Common myeloid progenitor, CD34-positive (primary cell): ENCODE measurements around the gene ERMARD.

Experiments used
- CTCF ChIA-PET: fragments of 350-600 bp; sonication (Branson Sonifier 250); formaldehyde crosslinking; loops from one replicate; lab custom pipeline; 2021; ENCODE audit warnings: antibody characterized with exemption; lab: Charles Lee
- POLR2A ChIA-PET: fragments of 350-600 bp; sonication (Branson Sonifier 250); formaldehyde crosslinking; loops from one replicate; lab custom pipeline; 2021; ENCODE audit warnings: antibody characterized with exemption; lab: Charles Lee
- DNase-seq, 3 donors: peaks; one replicate each; pipeline versions ENCODE4 v3.0.0 to v3.0.0-alpha.2; 2013
- H3K27ac ChIP-seq, 2 experiments: 1 replicate in 1 of 2; 2 replicates in 1 of 2; pipeline ENCODE4 v1.7.0; 2013; ENCODE audit warnings: inconsistent platforms in 2 of 2, low read length in 2 of 2, mild to moderate bottlenecking in 2 of 2, low read depth in 1 of 2, moderate library complexity in 1 of 2; ENCODE audit not compliant: severe bottlenecking in 2 of 2, insufficient read depth in 1 of 2, poor library complexity in 1 of 2
- H3K27me3 ChIP-seq, 5 experiments: replicated peaks in 2 of 5; 1 replicate in 3 of 5; 2 replicates in 2 of 5; pipeline versions ENCODE4 v1.6.1 to v1.7.0; 2013; ENCODE audit warnings: low read length in 4 of 5, mild to moderate bottlenecking in 2 of 5, moderate library complexity in 2 of 5, inconsistent platforms in 1 of 5; ENCODE audit not compliant: insufficient read depth in 5 of 5, control insufficient read depth in 4 of 5
- H3K36me3 ChIP-seq, 4 experiments: 1 replicate in 2 of 4; 2 replicates in 2 of 4; pipeline versions ENCODE4 v1.6.1 to v1.7.0; 2013; ENCODE audit warnings: low read length in 3 of 4, control low read depth in 1 of 4, mild to moderate bottlenecking in 1 of 4; ENCODE audit not compliant: control insufficient read depth in 4 of 4, insufficient read depth in 4 of 4
- H3K4me1 ChIP-seq, 4 experiments: 1 replicate in 3 of 4; 2 replicates in 1 of 4; pipeline versions ENCODE4 v1.6.1 to v1.7.1; 2013; ENCODE audit warnings: low read length in 3 of 4, mild to moderate bottlenecking in 3 of 4, control low read depth in 1 of 4, inconsistent platforms in 1 of 4, moderate library complexity in 1 of 4; ENCODE audit not compliant: control insufficient read depth in 4 of 4, insufficient read depth in 4 of 4; ENCODE audit errors: control extremely low read depth in 1 of 4
- H3K4me3 ChIP-seq, 7 experiments: 1 replicate in 4 of 7; 2 replicates in 3 of 7; pipeline versions ENCODE4 v1.5.1 to v1.7.0; 2013; ENCODE audit warnings: mild to moderate bottlenecking in 7 of 7, low read length in 6 of 7, moderate library complexity in 6 of 7, inconsistent platforms in 2 of 7, low read depth in 2 of 7, control low read depth in 1 of 7; ENCODE audit not compliant: insufficient read depth in 4 of 7, control insufficient read depth in 1 of 7; ENCODE audit errors: extremely low read depth in 1 of 7
- H3K9me3 ChIP-seq, 5 experiments: 1 replicate in 4 of 5; 2 replicates in 1 of 5; pipeline versions ENCODE4 v1.6.1 to v1.7.1; 2013; ENCODE audit warnings: low read length in 4 of 5, mild to moderate bottlenecking in 2 of 5, inconsistent platforms in 1 of 5, low read depth in 1 of 5, moderate library complexity in 1 of 5; ENCODE audit not compliant: control insufficient read depth in 4 of 5, insufficient read depth in 2 of 5; ENCODE audit errors: control extremely low read depth in 1 of 5
- WGBS: methylation state at CpG from one replicate; pipeline ENCODE4 v1.1.5; 2013; ENCODE audit not compliant: insufficient coverage; 5-methylcytosine and 5-hydroxymethylcytosine counted together

The ERMARD gene

GRCh38 chr6:169810066-169810989 lies 58.9 kb downstream of the ERMARD start:
- DNase-seq: no peak
- Histone ChIP-seq H3K4me1 (peaks cover 0 to 2% (median 0%) of the 10 kb centered on the region in 4 experiments), H3K27me3 (peaks cover 0 to 17% (median 11%) of the 10 kb centered on the region in 5 experiments), H3K36me3 (no peaks in the 10 kb centered on the region), H3K4me3 (no peak overlapping the region), H3K9me3 (peaks cover 0 to 13% (median 4%) of the 10 kb centered on the region in 5 experiments), H3K27ac (no peak overlapping the region)
- 62% methylated on average over 17 of the region's 18 CpGs for WGBS
- POLR2A ChIA-PET: no interaction called here
- CTCF ChIA-PET: interaction anchor here (1.4 to 1.9 kb wide), 2 partner anchors 21 to 24 kb away, joined by 4 to 6 read pairs; no protein-coding TSS in a partner anchor

DNA sequence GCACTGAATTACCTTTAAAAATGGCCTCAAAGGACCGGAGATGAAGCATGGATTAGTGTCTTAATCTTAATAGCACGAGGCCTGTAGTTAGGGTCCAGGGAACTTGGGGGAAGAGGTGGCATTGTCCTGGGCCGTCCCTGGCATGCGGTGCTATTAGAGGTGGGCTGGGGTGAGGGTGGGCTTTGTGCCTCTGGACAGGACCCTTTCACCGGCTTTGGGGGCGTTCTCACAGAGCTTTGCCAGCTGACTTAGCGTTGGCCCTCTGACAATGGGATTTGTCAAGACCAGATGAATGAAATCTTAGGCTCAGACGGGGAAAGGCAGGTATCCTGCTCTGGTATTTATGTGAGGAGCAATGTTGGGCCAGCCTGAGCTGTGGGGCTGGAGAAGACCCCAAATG lies 59.6 kb downstream of the ERMARD start:
- H3K27ac ChIP-seq: no peak overlapping the region
- 99% methylated on average over 7 of the region's 8 CpGs for WGBS
- peaks cover 1 to 13% (median 11%) of the 10 kb centered on the region in 5 experiments for H3K27me3 ChIP-seq
- CTCF ChIA-PET: interaction anchor here (1.4 to 1.9 kb wide), 2 partner anchors 22 to 23 kb away, joined by 4 to 6 read pairs; no protein-coding TSS in a partner anchor
- H3K36me3 ChIP-seq: no peaks in the 10 kb centered on the region
- POLR2A ChIA-PET: no interaction called here
- H3K4me1 ChIP-seq: peaks cover 0 to 2% (median 0%) of the 10 kb centered on the region in 4 experiments
- no peak overlapping the region for H3K4me3 ChIP-seq
- DNase-seq: no peak
- peaks cover 0 to 17% (median 4%) of the 10 kb centered on the region in 5 experiments for H3K9me3 ChIP-seq

GRCh38 chr6:169811521-169812256 lies 60.3 kb downstream of the ERMARD start:
- ChIA-PET POLR2A (no interaction called here), CTCF (interaction anchor here (1.4 to 1.9 kb wide), 2 partner anchors 22 kb away, joined by 4 to 6 read pairs; no protein-coding TSS in a partner anchor)
- Histone ChIP-seq H3K27me3 (peaks cover 0 to 13% (median 6%) of the 10 kb centered on the region in 5 experiments), H3K4me1 (peaks cover 0 to 2% (median 0%) of the 10 kb centered on the region in 4 experiments), H3K36me3 (no peaks in the 10 kb centered on the region), H3K9me3 (peaks cover 0 to 19% (median 4%) of the 10 kb centered on the region in 5 experiments), H3K4me3 (no peak overlapping the region), H3K27ac (no peak overlapping the region)
- WGBS: 88% methylated on average over 11 of the region's 18 CpGs
- DNase-seq: no peak

GRCh38 chr6:169812257-169812644 lies 60.8 kb downstream of the ERMARD start:
- WGBS: 93% methylated on average over 13 of the region's 17 CpGs
- H3K9me3 ChIP-seq: peaks cover 0 to 19% (median 4%) of the 10 kb centered on the region in 5 experiments
- CTCF ChIA-PET: interaction anchor here (1.9 kb wide), 1 partner anchor 22 kb away, joined by 4 read pairs; no protein-coding TSS in a partner anchor

DNA sequence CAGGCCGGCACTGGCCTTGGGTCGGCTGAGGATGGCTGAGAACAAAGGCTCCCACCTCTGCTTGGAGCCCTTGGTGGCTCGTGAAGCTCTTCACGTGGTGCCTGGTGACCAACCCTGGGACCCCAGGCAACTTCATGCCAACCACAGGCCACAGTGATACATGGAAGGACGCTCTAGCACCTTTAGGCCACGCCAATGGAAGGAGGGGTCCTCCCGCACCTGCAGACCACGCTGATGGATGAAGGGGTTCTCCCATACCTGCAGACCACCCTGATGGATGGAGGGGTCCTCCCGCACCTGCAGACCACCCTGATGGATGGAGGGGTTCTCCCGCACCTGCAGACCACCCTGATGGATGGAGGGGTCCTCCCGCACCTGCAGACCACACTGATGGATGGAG lies 62.5 kb downstream of the ERMARD start:
- POLR2A ChIA-PET: no interaction called here
- 99% methylated on average over 11 of the region's 11 CpGs for WGBS
- CTCF ChIA-PET: interaction anchor here (0.7 to 1.3 kb wide), 3 partner anchors 9 to 24 kb away, joined by 3 to 4 read pairs (median 3); no protein-coding TSS in a partner anchor
- peaks cover 0 to 2% (median 0%) of the 10 kb centered on the region in 4 experiments for H3K4me1 ChIP-seq
- peaks cover 0 to 19% (median 4%) of the 10 kb centered on the region in 5 experiments for H3K9me3 ChIP-seq
- no peak overlapping the region for H3K27ac ChIP-seq
- H3K36me3 ChIP-seq: no peaks in the 10 kb centered on the region
- no peak overlapping the region for H3K4me3 ChIP-seq
- no peak for DNase-seq
- peaks cover 0 to 6% (median 4%) of the 10 kb centered on the region in 5 experiments for H3K27me3 ChIP-seq

More at GRCh38 chr6:169812257-169812644, 60.8 kb downstream of the ERMARD start:
- Histone ChIP-seq H3K27me3 (peaks cover 0 to 11% (median 6%) of the 10 kb centered on the region in 5 experiments), H3K4me3 (no peak overlapping the region), H3K4me1 (peaks cover 0 to 2% (median 0%) of the 10 kb centered on the region in 4 experiments), H3K27ac (no peak overlapping the region), H3K36me3 (no peaks in the 10 kb centered on the region)
- POLR2A ChIA-PET: no interaction called here
- no peak for DNase-seq

GRCh38 chr6:169816054-169816453 lies 64.6 kb downstream of the ERMARD start:
- Histone ChIP-seq H3K9me3 (peaks cover 0 to 19% (median 4%) of the 10 kb centered on the region in 5 experiments), H3K27me3 (peaks cover 0 to 5% (median 0%) of the 10 kb centered on the region in 5 experiments), H3K4me3 (no peak overlapping the region), H3K36me3 (no peaks in the 10 kb centered on the region), H3K27ac (no peak overlapping the region), H3K4me1 (no peaks in the 10 kb centered on the region)
- no CpG with 5 or more reads among the region's 2 CpGs for WGBS
- ChIA-PET POLR2A (no interaction called here), CTCF (interaction anchor here (1.5 kb wide), 1 partner anchor 13 kb away, joined by 4 read pairs; no protein-coding TSS in a partner anchor)
- no peak for DNase-seq
